GM19372 (cell line): ENCODE results near the gene C16orf86.
A peak's percentile ranks its signal among the peaks of the same experiment; 100 is the strongest.

ENCODE experiments used
- ATAC-seq: cut with Tn5 transposase; IDR thresholded peaks from one replicate; pipeline ENCODE4 v1.9.1; 2021; ENCODE audit warnings: mild to moderate bottlenecking, low read depth, moderate library complexity; ENCODE audit not compliant: unreplicated experiment

Gene C16orf86, protein sequence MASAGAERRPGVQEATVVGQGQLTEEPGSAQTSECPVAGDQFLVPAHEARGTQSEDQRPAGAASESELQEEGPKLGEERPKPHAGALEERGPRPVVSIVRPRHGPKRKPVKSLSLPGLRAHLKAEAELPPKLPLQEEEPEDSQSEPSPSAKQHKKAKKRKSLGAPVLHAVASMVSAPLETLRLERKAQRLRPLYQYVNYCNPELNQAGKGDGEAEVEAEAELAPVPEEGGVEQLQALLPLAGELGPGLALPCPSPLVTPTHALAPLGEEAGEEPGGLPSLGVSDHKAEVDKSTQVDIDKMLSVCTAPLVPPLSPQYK

DNA sequence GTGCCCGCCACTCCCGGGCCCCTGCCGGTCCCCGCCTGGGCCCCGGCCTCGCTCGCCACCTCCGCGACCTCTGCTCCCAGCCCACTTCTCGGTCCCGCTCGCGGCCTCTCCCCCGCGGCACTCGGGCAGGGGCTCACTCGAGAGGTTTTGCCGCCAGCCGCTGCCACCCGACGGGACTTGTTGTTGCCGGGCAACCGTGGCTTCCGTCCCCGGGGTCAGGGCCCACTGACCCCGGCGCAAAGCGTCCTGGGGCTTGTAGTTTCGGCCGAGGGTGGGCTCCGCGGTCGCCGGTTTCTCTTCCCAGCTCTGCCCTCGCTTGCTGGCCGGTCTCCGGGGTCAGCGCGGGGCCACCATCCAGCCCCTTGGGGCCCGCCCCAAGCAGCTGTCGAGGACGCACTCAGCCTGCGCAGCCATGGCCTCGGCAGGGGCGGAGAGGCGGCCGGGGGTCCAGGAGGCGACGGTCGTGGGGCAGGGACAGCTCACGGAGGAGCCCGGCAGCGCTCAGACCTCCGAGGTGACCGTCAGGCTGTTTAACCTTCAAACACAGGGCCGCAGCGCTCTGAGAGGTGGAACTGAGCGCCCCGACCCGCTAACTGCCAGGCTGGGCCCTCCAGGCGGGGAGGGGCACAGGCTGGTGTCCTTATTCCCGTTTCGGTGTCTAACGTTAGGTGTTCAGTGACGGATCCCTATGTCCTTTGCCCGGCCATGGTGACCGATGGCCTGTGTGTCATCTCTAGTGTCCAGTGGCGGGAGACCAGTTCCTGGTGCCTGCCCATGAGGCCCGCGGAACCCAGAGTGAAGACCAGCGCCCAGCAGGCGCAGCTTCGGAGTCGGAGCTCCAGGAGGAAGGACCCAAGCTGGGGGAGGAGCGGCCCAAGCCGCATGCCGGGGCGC, at the start of gene C16orf86, which contains the start of gene ENKD1:
C16orf86 (plus strand) TSS at position 256 of the 894 bp plus-strand sequence; CDS start at position 413, 157 bp downstream.
ENKD1 (minus strand) TSS at position 192 of the 894 bp plus-strand sequence. CDS start 308 bp downstream, outside the sequence.
- ATAC-seq, result peak; percentile 66

DNA sequence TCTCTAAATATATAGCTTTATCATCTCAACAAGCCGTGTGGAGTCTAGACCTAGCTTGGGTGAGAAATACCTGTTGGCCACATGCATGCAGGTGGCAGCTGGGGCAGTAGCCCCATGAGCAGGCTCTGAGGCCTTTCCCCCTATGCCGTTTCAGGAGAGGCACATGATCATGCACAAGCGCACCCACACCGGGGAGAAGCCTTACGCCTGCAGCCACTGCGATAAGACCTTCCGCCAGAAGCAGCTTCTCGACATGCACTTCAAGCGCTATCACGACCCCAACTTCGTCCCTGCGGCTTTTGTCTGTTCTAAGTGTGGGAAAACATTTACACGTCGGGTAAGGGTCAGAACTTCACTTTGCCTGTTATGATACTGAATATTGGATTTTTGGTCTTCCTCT, 38.4 kb upstream of the C16orf86 start:
- no peak for ATAC-seq

DNA sequence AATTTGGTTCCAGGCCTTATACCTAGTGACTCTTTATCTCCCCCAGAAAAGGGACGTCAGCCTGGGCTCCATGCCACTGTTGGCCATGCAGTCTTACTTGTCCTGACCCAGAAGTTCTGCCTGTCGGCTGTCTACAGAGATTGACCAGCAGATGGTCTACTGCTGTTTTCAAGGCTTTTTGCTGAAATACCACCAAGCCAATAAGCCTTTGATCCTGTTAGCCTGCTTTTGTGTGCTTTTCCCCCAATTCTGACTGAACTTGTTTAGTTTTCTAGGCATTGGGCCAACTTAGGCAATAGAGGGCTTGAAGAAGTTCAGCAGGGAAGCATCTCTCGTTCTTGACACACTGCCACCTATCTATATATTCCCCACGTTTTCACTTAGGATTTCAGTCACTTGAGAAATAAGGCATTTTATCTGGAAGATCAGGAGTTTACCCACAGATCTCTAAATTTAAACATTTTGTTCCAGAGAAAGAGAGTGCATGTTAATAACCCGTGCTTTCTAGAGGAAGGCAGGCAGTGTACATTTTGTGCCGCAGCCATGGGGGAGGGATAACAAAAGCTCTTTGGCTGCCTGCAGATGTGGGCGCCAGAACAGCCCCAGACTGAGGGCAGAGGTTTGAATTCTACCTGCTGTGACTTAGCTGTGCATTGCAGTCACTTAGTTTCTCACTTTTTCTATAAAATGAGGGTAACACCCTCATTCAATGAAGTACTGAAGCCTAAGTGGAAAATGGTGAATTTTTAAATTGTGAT, 34.0 kb upstream of the C16orf86 start:
- ATAC-seq, result no peak

DNA sequence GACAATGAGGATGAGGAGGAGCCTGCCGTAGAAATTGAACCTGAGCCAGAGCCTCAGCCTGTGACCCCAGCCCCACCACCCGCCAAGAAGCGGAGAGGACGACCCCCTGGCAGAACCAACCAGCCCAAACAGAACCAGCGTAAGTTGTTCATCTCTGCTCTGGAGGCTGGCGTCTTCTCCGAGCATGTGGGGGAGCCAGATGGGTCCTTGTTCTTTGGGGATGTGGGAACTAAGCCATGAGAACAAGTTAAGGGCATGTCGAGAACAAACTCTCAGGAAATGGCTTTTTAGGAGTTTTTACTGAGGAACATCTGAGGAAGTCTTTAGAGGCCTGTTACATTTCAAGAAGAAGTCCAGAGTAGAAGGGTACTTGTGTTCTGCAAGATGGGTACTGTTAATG, 29.9 kb upstream of the C16orf86 start:
- no peak for ATAC-seq

DNA sequence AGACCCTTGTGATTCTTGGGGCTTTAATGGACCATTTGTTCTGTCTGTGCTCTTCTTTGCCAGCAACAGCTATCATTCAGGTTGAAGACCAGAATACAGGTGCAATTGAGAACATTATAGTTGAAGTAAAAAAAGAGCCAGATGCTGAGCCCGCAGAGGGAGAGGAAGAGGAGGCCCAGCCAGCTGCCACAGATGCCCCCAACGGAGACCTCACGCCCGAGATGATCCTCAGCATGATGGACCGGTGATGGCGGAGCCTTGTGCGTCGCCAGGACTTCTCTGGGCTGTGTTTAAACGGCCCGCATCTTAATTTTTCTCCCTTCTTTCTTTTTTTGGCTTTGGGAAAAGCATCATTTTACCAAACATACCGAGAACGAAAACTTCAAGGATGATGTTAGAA, 29.0 kb upstream of the C16orf86 start:
- ATAC-seq, result no peak

DNA sequence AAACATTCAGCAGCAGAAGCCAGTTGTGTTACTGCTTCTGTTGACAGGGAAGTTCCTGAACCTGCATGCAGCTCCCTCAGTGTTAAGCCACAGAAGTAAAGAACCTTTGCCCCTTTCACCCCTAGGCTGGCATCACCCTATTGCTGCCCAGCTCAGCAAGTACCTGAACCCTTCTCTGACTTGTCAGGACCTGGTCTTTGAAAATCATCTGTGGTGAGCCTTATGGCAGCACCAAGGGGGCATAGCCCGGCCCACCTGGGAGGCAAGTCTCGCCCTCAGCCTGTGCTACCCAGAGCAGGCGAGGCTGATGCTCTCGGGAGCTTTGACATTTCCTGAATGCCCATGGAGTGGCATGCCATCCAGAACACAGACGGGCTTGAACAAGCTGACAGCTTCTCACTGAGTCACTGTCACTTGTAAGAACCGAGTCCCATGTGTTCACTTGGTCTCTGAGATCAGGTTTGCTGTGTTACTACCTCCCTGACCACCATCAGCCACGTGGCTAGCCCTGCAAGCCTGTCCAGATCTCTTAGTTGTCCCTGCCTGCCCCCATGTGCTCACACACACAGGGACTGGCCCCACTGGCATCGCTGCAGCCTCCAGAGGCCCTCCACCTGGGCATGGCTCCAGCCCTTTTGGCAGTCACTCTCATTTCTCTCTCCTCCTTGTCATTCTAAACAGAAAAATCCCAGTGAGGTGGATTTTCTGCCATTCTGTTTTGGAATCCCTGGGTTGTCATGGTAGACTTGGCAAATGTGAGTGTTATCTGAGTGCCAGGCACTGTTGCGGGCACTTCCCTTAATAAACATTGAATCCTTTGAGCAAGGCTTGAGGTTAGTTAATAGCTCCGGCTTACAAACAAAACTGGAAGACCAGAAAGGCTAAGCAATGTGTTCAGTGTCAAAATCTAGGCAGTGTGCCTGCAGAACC, 24.6 kb upstream of the C16orf86 start:
- ATAC-seq, result no peak

DNA sequence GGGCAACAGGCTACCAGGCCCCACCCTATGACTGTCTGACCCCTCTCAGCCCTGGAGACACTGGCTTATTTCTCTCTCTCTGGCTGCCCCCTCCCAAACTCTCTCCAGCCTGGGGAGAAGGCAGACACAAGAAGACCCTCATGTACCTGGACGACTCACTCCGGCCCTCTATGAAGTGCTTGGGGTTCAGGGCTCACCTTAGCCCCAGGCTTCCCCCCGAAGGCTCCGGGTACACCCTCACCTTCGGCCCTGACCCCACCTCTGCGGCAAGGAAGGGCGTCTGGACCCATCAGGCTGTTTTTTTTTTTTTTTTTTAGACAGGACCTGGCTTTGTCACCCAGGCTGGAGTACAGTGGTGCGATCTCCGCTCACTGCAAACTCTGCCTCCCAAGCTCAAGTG, 22.6 kb upstream of the C16orf86 start:
- no peak for ATAC-seq

DNA sequence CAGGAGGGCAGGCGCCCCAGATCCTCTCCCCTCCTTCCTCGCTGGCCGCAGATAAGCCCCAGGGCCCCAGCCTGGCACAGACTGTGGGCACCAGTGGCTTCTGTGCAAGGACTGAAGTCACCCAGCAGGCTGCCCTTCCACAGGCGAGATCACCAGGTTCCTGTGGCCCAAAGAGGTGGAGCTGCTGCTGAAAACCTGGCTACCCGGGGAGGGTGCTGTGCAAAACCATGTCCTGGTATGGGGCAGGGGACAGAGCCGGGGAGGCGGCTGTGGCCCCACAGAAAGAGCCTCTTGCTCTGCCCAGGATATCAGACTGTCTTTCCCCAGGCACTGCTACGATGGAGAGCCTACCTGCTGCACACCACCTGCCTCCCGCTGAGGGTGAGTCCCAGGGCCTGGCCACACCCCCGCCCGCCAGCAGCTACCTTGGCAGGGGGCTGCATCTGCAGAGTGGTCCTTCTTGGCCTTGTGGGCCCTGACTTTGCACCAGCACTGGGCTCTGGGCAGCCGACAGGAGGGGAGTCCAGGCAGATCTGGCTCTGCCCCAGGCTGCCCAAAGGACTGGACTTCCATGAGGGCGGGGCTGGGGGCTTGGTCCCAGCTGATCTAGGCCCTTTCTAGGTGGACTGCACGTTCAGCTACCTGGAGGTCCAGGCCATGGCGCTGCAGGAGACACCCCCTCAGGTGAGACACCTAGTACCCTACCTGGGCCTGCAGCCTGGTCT, 21.1 kb upstream of the C16orf86 start:
- no peak for ATAC-seq

DNA sequence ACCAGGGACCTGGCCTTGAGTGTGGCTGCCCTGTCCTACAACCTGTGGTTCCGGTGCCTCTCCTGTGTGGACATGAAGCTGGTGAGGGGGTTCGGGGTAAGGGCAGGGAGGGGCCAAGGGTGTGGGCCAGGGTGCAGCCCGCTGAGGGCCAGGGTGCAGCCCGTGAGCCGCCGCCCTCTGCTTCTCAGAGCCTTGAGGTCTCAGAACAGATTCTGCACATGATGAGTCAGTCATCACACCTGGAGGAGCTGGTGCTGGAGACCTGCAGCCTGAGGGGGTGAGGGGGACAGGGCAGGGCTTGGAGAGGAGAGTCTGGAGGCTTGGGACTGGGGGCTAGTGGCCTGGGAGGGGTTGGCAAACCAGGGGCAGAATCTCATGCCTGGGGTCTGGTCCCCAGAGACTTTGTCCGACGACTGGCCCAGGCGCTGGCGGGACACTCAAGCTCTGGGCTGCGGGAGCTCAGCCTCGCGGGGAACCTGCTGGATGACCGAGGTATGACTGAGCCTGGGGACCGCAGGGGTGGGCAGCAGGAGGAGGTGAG, 19.4 kb upstream of the C16orf86 start:
- no peak for ATAC-seq

DNA sequence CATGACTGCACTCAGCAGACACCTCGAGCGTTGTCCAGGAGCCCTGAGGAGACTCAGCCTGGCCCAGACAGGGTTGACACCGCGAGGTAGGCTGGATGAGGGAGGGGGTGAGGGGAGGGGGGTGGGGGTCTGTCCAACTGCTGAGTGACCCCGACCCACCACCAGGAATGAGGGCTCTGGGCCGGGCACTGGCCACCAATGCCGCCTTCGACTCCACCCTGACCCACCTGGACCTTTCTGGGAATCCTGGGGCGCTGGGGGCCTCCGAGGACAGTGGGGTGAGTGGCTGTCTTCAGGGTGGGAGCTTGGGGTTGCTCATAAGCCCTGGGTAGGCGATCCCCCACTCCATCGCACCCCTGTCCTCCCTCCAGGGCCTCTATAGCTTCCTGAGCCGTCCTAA, 18.9 kb upstream of the C16orf86 start:
- no peak for ATAC-seq

DNA sequence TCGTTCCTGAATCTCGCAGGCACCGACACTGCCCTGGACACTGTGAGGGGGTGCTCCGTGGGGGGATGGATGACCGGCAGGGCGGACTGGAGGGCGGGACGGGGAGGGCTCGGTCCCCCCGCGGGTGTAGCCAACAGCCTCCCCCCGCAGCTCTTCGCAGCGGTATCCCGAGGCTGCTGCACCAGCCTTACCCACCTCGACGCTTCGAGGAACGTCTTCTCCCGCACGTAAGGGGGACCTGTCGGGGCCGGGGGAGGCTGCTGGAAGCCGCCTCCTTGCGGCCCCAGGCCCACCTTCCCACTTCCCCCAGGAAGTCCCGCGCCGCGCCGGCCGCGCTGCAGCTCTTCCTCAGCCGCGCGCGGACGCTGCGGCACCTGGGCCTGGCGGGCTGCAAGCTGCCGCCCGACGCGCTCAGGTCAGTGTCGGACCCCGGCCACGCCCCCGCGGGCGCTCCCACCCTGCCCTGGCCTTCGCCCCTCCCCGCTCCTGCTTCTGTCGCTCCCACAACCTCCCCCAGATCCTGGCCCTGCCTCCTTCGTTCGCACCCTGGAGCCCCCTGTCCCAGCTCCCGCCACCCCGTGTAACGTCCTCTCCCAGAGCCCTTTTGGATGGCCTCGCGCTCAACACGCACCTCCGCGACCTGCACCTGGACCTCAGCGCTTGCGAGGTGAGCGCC, 18.4 kb upstream of the C16orf86 start:
- ATAC-seq, result no peak

DNA sequence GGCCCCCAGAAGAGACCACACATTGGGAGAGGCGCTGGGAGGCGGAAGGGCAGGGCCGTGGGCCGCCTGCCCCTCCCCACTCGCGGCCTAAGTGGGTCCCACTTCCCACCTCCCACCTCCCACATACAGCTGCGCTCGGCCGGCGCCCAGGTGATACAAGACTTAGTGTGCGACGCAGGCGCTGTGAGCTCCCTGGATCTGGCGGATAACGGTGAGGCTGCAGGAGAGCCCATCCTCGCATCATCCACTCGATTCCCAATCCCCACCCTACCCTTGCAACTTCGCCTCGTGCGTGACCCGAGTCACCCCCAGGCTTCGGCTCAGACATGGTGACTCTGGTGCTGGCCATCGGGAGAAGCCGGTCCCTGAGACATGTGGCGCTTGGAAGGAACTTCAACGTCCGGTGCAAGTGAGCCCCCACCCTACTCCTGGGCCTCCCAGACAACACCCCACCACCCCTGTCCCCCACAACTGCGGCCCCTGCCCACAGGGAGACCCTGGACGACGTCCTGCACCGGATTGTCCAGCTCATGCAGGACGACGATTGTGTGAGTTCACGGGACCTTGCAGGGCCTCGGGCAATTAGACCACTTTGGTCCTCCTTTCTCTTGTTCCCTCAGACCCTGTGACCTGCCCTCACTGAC, 17.7 kb upstream of the C16orf86 start:
- no peak for ATAC-seq

DNA sequence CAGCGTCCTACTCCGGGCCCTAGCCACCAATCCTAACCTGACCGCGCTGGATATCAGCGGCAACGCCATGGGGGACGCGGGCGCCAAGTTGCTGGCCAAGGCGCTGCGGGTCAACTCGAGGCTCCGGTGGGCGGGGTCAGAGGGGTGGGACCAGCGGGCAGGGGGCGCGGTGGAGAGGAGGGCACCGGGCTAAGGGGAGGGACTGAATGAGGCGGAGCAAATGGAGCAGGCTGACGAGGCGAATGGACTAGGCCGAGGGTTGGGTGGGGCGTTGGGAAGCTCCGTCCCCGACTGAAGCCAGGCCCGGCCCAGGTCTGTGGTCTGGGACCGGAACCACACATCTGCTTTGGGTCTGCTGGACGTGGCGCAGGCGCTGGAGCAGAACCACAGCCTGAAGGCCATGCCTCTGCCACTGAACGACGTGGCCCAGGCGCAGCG, 17.1 kb upstream of the C16orf86 start:
- no peak for ATAC-seq

DNA sequence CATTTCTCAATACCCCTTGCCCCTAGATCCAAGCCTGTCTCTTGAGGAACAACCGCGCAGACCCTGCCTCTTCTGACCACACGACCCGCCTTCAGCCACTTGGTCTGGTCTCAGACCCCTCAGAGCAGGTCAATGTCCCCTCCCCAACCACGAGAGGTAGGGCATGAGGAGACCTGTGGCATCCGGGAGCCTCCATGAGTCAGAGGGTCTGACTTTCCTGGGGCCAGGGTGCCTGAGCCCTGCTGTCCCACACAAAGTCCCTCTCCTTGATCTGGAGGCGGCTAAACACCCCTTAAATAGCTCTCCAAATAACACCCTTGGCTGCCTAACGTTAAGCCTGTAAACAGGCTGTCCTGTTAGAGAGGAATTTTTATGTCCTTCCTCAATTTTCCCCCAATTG, 16.6 kb upstream of the C16orf86 start:
- no peak for ATAC-seq

DNA sequence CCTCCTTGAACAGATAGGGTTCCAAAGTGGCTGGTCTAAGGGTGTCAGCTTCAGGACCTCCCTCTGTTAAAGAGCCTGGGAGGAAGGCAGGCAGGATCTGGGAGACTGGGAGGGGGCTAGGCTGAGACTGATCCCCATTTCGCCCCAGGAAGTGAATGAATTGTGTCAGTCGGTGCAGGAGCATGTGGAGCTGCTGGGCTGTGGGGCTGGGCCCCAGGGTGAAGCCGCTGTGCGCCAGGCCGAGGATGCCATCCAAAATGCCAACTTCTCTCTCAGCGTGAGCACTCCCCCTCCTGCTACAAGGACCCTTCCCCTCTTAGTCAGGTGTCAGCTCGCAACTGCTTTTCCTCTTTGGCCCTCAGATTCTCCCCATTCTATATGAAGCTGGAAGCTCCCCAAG, 15.6 kb upstream of the C16orf86 start:
- ATAC-seq, result no peak

DNA sequence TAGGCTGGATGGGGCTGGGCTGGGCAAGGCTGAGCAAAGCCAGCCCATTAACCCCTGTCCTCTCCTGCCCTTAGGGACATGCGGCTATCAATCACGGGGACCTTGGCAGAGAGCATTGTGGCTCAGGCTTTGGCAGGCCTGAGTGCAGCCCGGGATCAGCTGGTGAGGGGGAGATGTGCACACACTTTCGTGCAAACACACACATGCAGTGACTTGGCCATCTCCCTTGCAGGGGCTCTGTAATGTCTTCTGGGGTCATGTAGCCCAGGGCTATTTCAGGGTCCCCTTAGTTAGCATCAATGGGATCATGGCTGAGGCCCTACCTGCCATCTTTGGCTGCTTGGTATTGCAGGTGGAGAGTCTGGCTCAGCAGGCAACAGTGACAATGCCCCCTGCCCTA, 14.8 kb upstream of the C16orf86 start:
- no peak for ATAC-seq

DNA sequence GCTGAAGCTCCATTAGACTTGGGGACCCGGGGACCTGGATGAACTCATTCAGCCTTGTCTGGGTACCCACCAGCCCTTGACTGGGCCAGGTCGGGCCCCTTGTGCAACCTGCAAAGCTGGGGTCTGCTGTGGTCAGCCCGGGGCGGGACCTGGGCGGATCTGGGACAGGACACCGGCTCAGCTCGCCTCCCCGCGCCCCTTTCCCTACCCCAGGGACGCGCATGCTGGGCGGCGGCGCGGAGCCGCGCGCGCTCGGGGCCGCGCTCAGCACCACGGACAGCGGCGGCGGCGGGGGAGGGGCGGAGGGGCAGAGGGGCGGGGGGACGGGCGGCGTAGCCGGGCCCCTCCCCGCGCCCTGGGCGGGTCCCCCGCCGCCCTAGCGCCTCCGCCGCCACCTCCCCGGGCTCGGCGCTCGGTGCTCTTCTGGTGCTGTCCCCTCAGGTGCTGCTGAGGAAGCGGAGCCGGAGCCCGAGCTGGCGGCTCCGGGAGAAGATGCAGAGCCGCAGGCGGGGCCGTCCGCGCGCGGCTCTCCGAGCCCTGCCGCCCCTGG, 14.0 kb upstream of the C16orf86 start:
- no peak for ATAC-seq
